K562 (cell line): ENCODE measurements around the gene NDST1. TPM values are rescaled to one million over a fixed set of nuclear protein-coding genes. Genes with fewer than 3 reads are reported as not detected.

ENCODE experiments used
- ATAC-seq: fragments of 200-7000 bp; cut with Tn5 transposase; 3 replicates; pipeline ENCODE4 v1.9.1; 2020; ENCODE audit warnings: moderate library complexity
- BruUV-seq: library from RNA; stranded (reverse); fragments of 400-500 nt; replicated peaks from 2 replicates; lab custom pipeline; 2021; lab: Mats Ljungman, UMichigan
- CTCF ChIA-PET: fragments of 300-600 bp; formaldehyde crosslinking; extraction: SDS; loops from one replicate; lab custom pipeline; 2021; ENCODE audit warnings: low intra/inter-chr PET ratio; lab: Yijun Ruan, JAX
- POLR2A ChIA-PET: fragments of 300-600, 350-650 bp; sonication (Branson Sonifier 250); formaldehyde crosslinking; extraction: SDS; loops from one replicate; lab custom pipeline; 2021; ENCODE audit warnings: antibody characterized with exemption, inconsistent platforms; lab: Yijun Ruan, JAX
- DNase-seq, 4 experiments: peaks; one replicate each; pipeline versions ENCODE4 v3.0.0 to v3.0.0-alpha.2; 2011 to 2018; ENCODE audit warnings: low spot score in 3 of 4, mixed read lengths in 3 of 4; ENCODE audit errors: extremely low read depth in 1 of 4
- FAIRE-seq: peaks from 2 replicates; lab custom pipeline; 2011; peaks lifted over from hg19 to GRCh38; lab: Jason Lieb, UNC
- H2AFZ ChIP-seq: 2 replicates; pipeline ENCODE4 v1.6.0; 2011; ENCODE audit warnings: low read depth, low read length, control low read depth, inconsistent platforms
- H3K27ac ChIP-seq: fragments of 200-600 bp; 3 replicates; pipeline ENCODE4 v1.8.0; 2011; ENCODE audit warnings: low read depth, mild to moderate bottlenecking, control low read depth, inconsistent platforms, low read length, moderate library complexity, mixed read lengths; ENCODE audit errors: extremely low read depth
- H3K27me3 ChIP-seq, 2 experiments: fragments of 300-600 bp in 1 of 2; 2 replicates in 1 of 2; 3 replicates in 1 of 2; pipeline versions ENCODE4 v1.6.0 to v1.8.0; 2011; ENCODE audit warnings: inconsistent platforms in 2 of 2, low read length in 2 of 2, mild to moderate bottlenecking in 1 of 2, mixed read lengths in 1 of 2, moderate library complexity in 1 of 2; ENCODE audit not compliant: control insufficient read depth in 2 of 2, insufficient read depth in 2 of 2
- H3K36me3 ChIP-seq: fragments of 300-600 bp; 3 replicates; pipeline ENCODE4 v1.8.0; 2011; ENCODE audit warnings: mild to moderate bottlenecking, low read length, inconsistent platforms; ENCODE audit not compliant: control insufficient read depth, insufficient read depth
- H3K4me1 ChIP-seq, 2 experiments: fragments of 200-600 bp in 1 of 2; replicated peaks in 1 of 2; 2 replicates in 1 of 2; 3 replicates in 1 of 2; pipeline versions ENCODE4 v1.5.1 to v1.8.0; 2011; ENCODE audit warnings: inconsistent platforms in 2 of 2, low read length in 2 of 2, mild to moderate bottlenecking in 1 of 2, mixed read lengths in 1 of 2, moderate library complexity in 1 of 2; ENCODE audit not compliant: control insufficient read depth in 2 of 2, insufficient read depth in 2 of 2
- H3K4me2 ChIP-seq: 2 replicates; pipeline ENCODE4 v1.6.1; 2011; ENCODE audit warnings: low read length, control low read depth, inconsistent platforms, mixed read lengths; ENCODE audit not compliant: insufficient read depth
- H3K4me3 ChIP-seq: fragments of 200-600 bp; sonication (generic), shearing (Covaris generic); 2 replicates; pipeline ENCODE4 v1.5.1; 2016; ENCODE audit warnings: control low read depth, inconsistent platforms
- H3K79me2 ChIP-seq: fragments of 200-600 bp; 3 replicates; pipeline ENCODE4 v1.8.0; 2011; ENCODE audit warnings: low read length, inconsistent platforms; ENCODE audit not compliant: control insufficient read depth, insufficient read depth
- H3K9ac ChIP-seq, 2 experiments: 2 replicates each; pipeline versions ENCODE4 v1.6.0 to v1.6.1; 2011; ENCODE audit warnings: low read depth in 2 of 2, low read length in 2 of 2, control low read depth in 1 of 2, inconsistent platforms in 1 of 2, mild to moderate bottlenecking in 1 of 2, mixed read lengths in 1 of 2; ENCODE audit not compliant: insufficient read depth in 1 of 2
- H3K9me1 ChIP-seq: one replicate; pipeline ENCODE4 v1.6.0; 2011; ENCODE audit warnings: inconsistent platforms, mild to moderate bottlenecking, low read length, moderate library complexity; ENCODE audit not compliant: control insufficient read depth, insufficient read depth
- H3K9me3 ChIP-seq: replicated peaks from 2 replicates; pipeline ENCODE4 v1.5.1; 2011; ENCODE audit warnings: low read depth, low read length, inconsistent platforms; ENCODE audit not compliant: control insufficient read depth, insufficient read depth
- H4K20me1 ChIP-seq: replicated peaks from 2 replicates; pipeline ENCODE4 v1.6.1; 2011; ENCODE audit warnings: low read length, inconsistent platforms, mixed read lengths; ENCODE audit not compliant: control insufficient read depth, insufficient read depth
- CEBPG ChIP-seq, 3 experiments: fragments of 200-800 bp in 1 of 3; sonication (Bioruptor generic) in 1 of 3; sonication (generic) in 1 of 3; formaldehyde crosslinking in 1 of 3; IDR thresholded peaks in 2 of 3; conservative IDR thresholded peaks in 1 of 3; 2 replicates each; pipeline versions ENCODE4 v1.6.1 to v1.8.0; 2016 to 2022; ENCODE audit warnings: missing compliant biosample characterization in 2 of 3, missing genetic modification characterization in 2 of 3, mild to moderate bottlenecking in 1 of 3, missing genetic modification reagents in 1 of 3
- CHD1 ChIP-seq: fragments of 200-600 bp; sonication (generic); IDR thresholded peaks from one replicate; pipeline ENCODE4 v1.6.1; 2012; ENCODE audit warnings: mild to moderate bottlenecking, moderate library complexity, low read length, inconsistent platforms
- EP300 ChIP-seq: IDR thresholded peaks from 2 replicates; pipeline ENCODE4 v1.6.1; 2012; ENCODE audit warnings: low read length, improper control_type of control experiment
- FOXJ3 ChIP-seq: sonication (generic); formaldehyde crosslinking; IDR thresholded peaks from 2 replicates; pipeline ENCODE4 v1.4.0; 2020; ENCODE audit warnings: mild to moderate bottlenecking, missing genetic modification reagents
- HLTF ChIP-seq: fragments of 450-650 bp; IDR thresholded peaks from 2 replicates; pipeline ENCODE4 v1.6.1; 2016
- KLF10 ChIP-seq: fragments of 250-450 bp; sonication (Bioruptor Pico); IDR thresholded peaks from 2 replicates; pipeline ENCODE4 v1.6.1; 2021; ENCODE audit warnings: matching md5 sums
- SMAD3 ChIP-seq: fragments of 450-650 bp; formaldehyde crosslinking; conservative IDR thresholded peaks from 2 replicates; pipeline ENCODE4 v1.4.0; 2020; ENCODE audit warnings: mild to moderate bottlenecking
- SREBF1 ChIP-seq: fragments of 150-350 bp; IDR thresholded peaks from 2 replicates; pipeline ENCODE4 v1.6.1; 2014; ENCODE audit warnings: antibody characterized with exemption, low read depth, low read length, borderline replicate concordance
- TAF9B ChIP-seq: fragments of 450-650 bp; IDR thresholded peaks from 2 replicates; pipeline ENCODE4 v1.6.1; 2018; ENCODE audit warnings: mild to moderate bottlenecking; ENCODE audit not compliant: partially characterized antibody
- ZBTB7A ChIP-seq: IDR thresholded peaks from 2 replicates; pipeline ENCODE4 v1.6.1; 2011; ENCODE audit warnings: low read depth, mild to moderate bottlenecking, low read length, moderate library complexity, borderline replicate concordance; ENCODE audit not compliant: control insufficient read depth
- ZNF212 ChIP-seq: fragments of 450-650 bp; formaldehyde crosslinking; IDR thresholded peaks from 2 replicates; pipeline ENCODE4 v1.4.0; 2020; ENCODE audit warnings: mild to moderate bottlenecking
- whole genome bisulfite sequencing: fragments of 100-300 bp; shearing (Covaris generic); methylation state at CpG from one replicate; pipeline ENCODE4 v1.1.6; 2016; ENCODE audit warnings: low coverage, mixed read lengths; ENCODE audit not compliant: insufficient coverage; ENCODE audit errors: missing lambda C conversion rate; 5-methylcytosine and 5-hydroxymethylcytosine counted together
- in situ Hi-C: fragments of 300-500 bp; cut with MboI; formaldehyde crosslinking; loops from 4 replicates; pipeline ENCODE4 v1.15.0; 2018; ENCODE audit warnings: inconsistent platforms, mixed read lengths
- intact Hi-C: fragments of 100-400 bp; cut with micrococcal nuclease; formaldehyde crosslinking; loops from 2 replicates; pipeline ENCODE4 v1.14.2; 2022
- polyA plus RNA-seq, 8 experiments: library from polyadenylated mRNA; depleted of rRNA in 4 of 8; stranded (reverse) in 5 of 8; unstranded in 3 of 8; fragments of >200 nt; fragmentation: Nextera tagmentation in 2 of 8; fragmentation: Illumina TruSeq in 1 of 8; extraction: Ambion mirVana in 2 of 8; extraction: Trizol in 1 of 8; gene quantifications; 2 replicates each; pipeline versions ENCODE4 v1.2.1 to v1.2.3, GENCODE V29; 2011 to 2014; ENCODE audit warnings: inconsistent platforms in 1 of 8, missing spikeins in 1 of 8
- total RNA-seq, 7 experiments: library from RNA; depleted of rRNA in 6 of 7; stranded (reverse); fragments of >200 nt in 6 of 7; fragmentation: Illumina TruSeq in 2 of 7; extraction: Trizol in 2 of 7; gene quantifications; 2 replicates each; pipeline versions ENCODE4 v1.2.1 to v1.2.3, GENCODE V29; 2011 to 2021; ENCODE audit warnings: low replicate concordance in 1 of 7
- TF ChIP-seq, protein P1 (sequence below), 2 experiments: IDR thresholded peaks in 1 of 2; conservative IDR thresholded peaks in 1 of 2; 2 replicates each; pipeline ENCODE4 v1.6.1; 2016; ENCODE audit warnings: low read depth in 2 of 2, mild to moderate bottlenecking in 1 of 2, missing compliant biosample characterization in 1 of 2, missing genetic modification characterization in 1 of 2, moderate library complexity in 1 of 2
- TF ChIP-seq, protein P2 (sequence below), 2 experiments: fragments of 450-650 bp in 1 of 2; IDR thresholded peaks; 2 replicates each; pipeline ENCODE4 v1.6.1; 2011 to 2017; ENCODE audit warnings: low read depth in 2 of 2, antibody characterized with exemption in 1 of 2, borderline replicate concordance in 1 of 2, low read length in 1 of 2, mild to moderate bottlenecking in 1 of 2, mixed read lengths in 1 of 2; ENCODE audit not compliant: control insufficient read depth in 1 of 2

NDST1 gene
- total and polyA plus RNA-seq, 9 of the 15 experiments (the other 6 are each of a cell fraction or from before 2014, with no cell fraction given), result 0.38 to 47.9 (median 9.9) TPM

DNA sequence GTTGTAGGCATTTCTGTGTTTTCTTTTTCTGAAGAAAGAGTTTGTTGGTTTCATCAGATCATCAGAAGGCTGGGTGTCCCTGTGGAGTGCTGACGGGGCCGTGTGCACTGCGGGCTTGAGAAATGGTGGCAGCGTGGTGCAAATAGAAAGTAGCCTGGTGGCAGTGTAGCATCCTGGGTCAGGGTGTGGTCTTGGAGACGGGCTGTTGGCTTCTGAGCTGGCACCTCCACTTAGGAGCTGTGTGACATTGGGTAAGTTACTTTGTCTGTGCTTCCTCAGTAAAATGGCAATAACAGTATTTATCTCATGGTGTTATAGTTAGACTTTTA, 10.0 kb upstream of the NDST1 start:
- H3K9ac ChIP-seq, result peak overlapping the region in 1 of 2 experiments; percentile 72; a peak in 1 of 4 replicates
- H3K27ac ChIP-seq, result no peak overlapping the region
- H3K9me3 ChIP-seq, result no peaks in the 10 kb centered on the region
- in situ Hi-C loops (no loop called here), intact Hi-C loops (no loop called here)
- H3K27me3 ChIP-seq, result no peaks in the 10 kb centered on the region
- peaks cover 8% of the 10 kb centered on the region for H3K9me1 ChIP-seq
- no peak overlapping the region for H3K4me3 ChIP-seq
- H3K4me2 ChIP-seq, result no peak overlapping the region
- DNase-seq (no peak), ATAC-seq (no peak), FAIRE-seq (no peak)
- peaks cover 7% of the 10 kb centered on the region; the same call in 2 of the 3 replicates for H3K36me3 ChIP-seq
- H4K20me1 ChIP-seq, result peaks cover 37% of the 10 kb centered on the region
- POLR2A ChIA-PET, result interaction anchor here (1.2 to 5.7 kb wide), 3 partner anchors 7 to 18 kb away, joined by 4 to 57 read pairs (median 5); no protein-coding TSS in a partner anchor
- BruUV-seq, result no TSS peak
- peaks cover 31 to 49% of the 10 kb centered on the region in 2 experiments; a peak in 4 of 5 replicates for H3K4me1 ChIP-seq
- WGBS, result 89% methylated on average over 4 of the region's 5 CpGs
- H2AFZ ChIP-seq, result no peak overlapping the region
- peaks cover 57% of the 10 kb centered on the region for H3K79me2 ChIP-seq
- CTCF ChIA-PET, result no interaction called here
- TF ChIP-seq, protein P1, sequence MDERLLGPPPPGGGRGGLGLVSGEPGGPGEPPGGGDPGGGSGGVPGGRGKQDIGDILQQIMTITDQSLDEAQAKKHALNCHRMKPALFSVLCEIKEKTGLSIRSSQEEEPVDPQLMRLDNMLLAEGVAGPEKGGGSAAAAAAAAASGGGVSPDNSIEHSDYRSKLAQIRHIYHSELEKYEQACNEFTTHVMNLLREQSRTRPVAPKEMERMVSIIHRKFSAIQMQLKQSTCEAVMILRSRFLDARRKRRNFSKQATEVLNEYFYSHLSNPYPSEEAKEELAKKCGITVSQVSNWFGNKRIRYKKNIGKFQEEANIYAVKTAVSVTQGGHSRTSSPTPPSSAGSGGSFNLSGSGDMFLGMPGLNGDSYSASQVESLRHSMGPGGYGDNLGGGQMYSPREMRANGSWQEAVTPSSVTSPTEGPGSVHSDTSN (CRISPR knock-in tag; IDR thresholded peaks at IDR 0.05; ENCODE audit: low read depth), result no peak
- TF ChIP-seq, protein P1 (tag; conservative IDR thresholded peaks at IDR 0.05; ENCODE audit: low read depth), result no peak
- TF ChIP-seq CHD1 (no peak), FOXJ3 (CRISPR knock-in tag) (no peak), SMAD3 (CRISPR knock-in tag) (no peak), CEBPG (CRISPR knock-in tag; IDR thresholded peaks at IDR 0.05) (no peak), CEBPG (tag; conservative IDR thresholded peaks at IDR 0.05 in 1 of 2, IDR thresholded peaks at IDR 0.05 in 1 of 2) (no peak), TAF9B (no peak), ZBTB7A (no peak), KLF10 (CRISPR knock-in tag) (no peak), HLTF (no peak), SREBF1 (no peak), ZNF212 (no peak), EP300 (no peak)
- TF ChIP-seq, protein P2, sequence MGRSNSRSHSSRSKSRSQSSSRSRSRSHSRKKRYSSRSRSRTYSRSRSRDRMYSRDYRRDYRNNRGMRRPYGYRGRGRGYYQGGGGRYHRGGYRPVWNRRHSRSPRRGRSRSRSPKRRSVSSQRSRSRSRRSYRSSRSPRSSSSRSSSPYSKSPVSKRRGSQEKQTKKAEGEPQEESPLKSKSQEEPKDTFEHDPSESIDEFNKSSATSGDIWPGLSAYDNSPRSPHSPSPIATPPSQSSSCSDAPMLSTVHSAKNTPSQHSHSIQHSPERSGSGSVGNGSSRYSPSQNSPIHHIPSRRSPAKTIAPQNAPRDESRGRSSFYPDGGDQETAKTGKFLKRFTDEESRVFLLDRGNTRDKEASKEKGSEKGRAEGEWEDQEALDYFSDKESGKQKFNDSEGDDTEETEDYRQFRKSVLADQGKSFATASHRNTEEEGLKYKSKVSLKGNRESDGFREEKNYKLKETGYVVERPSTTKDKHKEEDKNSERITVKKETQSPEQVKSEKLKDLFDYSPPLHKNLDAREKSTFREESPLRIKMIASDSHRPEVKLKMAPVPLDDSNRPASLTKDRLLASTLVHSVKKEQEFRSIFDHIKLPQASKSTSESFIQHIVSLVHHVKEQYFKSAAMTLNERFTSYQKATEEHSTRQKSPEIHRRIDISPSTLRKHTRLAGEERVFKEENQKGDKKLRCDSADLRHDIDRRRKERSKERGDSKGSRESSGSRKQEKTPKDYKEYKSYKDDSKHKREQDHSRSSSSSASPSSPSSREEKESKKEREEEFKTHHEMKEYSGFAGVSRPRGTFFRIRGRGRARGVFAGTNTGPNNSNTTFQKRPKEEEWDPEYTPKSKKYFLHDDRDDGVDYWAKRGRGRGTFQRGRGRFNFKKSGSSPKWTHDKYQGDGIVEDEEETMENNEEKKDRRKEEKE (IDR thresholded peaks at IDR 0.05; ENCODE audit: borderline replicate concordance in 1 of 2, control insufficient read depth in 1 of 2, low read depth in 2 of 2, low read length in 1 of 2), result no peak
